HG03175 (cell line): Measurements from ENCODE around the gene CNTRL.
"Not testable (repeated sequence)": the region's sequence is repeated elsewhere in the genome, so short reads cannot be mapped to it uniquely, and the experiment has no call there.

ENCODE experiments used
- ATAC-seq: cut with Tn5 transposase; IDR thresholded peaks from one replicate; pipeline ENCODE4 v1.9.1; 2021; ENCODE audit warnings: mild to moderate bottlenecking, moderate library complexity; ENCODE audit not compliant: unreplicated experiment

CNTRL gene

DNA sequence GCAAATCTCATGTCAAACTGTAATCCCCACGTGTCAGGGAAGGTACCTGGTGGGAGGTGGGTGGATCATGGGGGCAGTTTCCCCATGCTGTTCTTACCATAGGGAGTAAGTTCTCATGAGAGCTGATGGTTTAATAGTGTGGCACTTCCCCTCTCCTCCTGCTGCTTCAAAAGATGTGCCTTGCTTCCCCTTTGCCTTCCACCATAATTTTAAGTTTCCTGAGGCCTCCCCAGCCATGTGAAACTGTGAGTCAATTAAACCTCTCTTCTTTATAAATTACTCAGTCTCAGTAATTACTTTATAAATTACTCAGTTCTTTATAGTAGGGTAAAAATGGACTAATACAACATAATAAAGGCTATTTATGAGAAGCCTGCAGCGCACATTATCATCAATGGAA is 7.1 kb upstream of the CNTRL start:
- ATAC-seq = no peak

DNA sequence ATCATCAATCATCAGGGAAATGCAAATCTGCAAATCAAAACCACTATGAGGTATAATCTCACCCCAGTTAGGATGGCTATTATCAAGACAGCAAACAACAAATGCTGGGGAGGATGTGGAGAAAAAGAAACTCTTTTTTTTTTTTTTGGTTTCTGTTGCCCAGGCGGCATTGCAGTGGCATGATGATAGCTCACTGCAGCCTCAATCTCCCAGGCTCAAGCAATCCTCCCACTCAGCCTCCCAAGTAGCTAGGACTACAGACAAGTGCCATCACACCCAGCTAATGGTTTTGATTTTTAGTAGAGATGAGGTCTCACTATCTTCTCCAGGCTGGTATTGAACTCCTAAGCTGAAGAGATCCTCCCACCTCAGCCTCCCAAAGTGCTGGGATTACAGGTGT is 5.4 kb upstream of the CNTRL start:
- ATAC-seq = no peak

GRCh38 chr9:121071370-121071755 is 3.4 kb upstream of the CNTRL start:
- peak; percentile 12 for ATAC-seq

DNA sequence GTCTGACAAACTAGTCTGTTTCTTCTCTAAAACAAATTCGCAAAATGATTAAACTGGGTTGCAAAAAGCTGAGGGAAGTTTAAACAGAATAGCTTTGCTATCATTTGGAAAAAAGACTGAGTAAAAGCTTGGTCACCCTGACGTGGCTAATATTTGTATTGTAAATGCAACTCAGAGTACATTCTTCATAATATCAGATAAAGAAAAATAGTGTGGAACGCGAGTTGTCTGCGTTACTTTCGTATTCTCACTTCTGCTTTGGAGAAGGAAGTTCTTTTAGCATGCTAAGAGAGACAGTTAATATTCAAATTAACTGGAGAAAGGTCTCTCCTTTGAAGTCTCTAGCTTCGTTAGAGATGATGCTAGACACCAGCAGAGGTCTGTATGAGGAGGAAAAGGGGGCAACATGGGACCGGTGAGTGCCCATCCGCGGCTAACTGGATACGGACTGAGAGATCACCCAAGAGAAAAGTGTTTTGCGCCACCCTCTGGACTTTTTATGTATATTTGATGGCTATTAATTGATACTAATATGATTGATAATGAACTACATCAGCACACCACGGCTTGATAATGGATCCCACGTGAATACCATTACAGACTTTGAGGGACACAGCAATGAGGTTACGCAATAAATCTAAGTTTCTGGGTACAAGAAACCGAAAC is 2.9 kb upstream of the CNTRL start:
- peak; percentile 47 for ATAC-seq

DNA sequence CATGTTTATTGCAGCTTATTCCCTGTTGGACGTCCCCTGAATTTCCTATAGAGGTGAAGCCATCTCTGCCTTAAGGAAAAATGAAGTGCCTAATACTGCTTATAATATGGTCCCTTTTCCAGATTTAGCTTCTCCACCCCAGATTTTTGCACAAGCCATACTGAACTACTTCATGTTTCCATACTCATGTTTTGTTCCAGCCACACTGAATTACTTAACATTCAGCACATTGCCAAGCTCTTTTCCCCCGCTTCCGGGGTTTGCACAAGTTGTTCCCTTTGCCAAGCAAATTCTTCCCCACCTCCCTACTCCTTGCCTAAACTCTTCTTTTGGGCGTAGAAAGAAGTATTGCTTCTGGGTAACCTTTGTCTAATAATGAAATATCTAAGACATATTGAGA is 1.7 kb upstream of the CNTRL start:
- ATAC-seq = no peak

DNA sequence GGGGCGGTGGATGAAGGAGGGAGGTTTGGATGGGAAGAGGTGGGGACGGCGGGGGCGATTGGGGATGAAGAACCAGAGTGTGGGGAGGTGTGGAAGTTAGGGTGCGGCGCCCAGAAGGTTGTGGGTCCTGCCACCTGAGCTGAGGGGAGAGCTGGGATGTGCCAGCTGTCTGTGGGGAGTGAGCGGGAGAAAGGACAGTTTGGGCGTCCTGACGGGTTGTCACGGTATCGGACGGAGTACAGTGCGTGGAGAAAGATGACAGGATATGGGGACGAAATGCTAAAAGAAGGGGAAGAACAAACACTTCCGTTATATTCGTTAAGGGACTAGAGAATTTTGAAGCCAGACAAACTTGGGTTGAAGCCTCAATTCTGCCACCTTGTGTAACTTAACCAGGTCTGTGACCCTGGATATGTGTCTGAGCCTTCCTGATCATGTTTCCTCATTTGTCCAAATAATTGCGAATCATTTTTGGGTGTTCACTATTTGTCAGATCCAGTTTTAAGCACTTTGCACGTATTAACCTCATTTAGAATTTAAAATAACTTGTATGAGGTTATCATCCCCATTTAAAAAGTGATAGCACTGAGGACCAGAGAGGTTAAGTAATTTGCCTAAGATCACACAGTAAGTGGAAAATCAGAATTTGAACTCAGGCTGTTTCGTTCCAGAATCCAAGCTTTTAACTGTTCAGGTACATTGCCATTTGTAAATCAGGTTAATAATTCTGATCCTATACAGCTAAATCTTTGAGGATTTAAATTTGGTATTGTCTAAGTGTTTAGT is 689 bp downstream of the CNTRL start:
- ATAC-seq = no peak

- no peak for ATAC-seq
Measured at GRCh38 chr9:121082075-121082474, 7.3 kb downstream of the CNTRL start.

DNA sequence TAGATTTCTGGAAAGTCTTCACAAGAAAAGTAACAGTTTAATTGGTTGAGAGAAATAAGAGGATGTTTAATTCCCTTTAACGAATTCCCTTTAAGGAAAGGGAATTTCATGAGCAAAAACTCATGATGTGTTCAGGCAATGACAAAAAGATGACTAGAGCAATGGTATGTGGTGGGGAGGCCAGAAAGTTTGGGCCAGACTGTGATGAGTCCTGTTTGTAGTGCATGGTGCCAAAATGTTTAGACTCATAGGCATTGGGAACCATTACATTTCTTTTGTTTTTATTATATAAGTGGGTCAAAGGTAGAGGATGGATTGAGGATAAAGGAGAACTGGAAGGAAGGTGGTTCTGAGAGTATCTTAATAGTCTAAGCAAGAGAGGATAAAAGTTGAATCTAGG is 10.9 kb downstream of the CNTRL start:
- ATAC-seq = no peak

- ATAC-seq = no peak
Measured at GRCh38 chr9:121088576-121088975, 13.8 kb downstream of the CNTRL start.

DNA sequence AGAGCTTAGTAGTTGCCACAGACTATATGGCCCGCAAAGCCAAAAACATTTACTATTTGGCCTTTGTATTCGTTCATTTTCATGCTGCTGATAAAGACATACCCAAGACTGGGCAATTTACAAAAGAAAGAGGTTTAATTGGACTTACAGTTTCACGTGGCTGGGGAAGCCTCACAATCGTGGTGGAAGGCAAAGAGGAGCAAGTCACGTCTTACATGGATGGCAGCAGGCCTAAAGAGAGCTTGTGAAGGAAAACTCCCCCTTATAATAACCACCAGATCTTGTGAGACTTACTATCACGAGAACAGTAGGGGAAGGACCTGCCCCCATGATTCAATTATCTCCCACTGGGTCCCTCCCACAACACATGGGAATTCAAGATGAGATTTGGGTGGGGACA is 16.0 kb downstream of the CNTRL start:
- not testable (repeated sequence) for ATAC-seq

- no peak for ATAC-seq
Measured at GRCh38 chr9:121095057-121095456, 20.3 kb downstream of the CNTRL start.

- no peak for ATAC-seq
Measured at GRCh38 chr9:121098567-121099198, 23.9 kb downstream of the CNTRL start.

- not testable (repeated sequence) for ATAC-seq
Measured at GRCh38 chr9:121104054-121104453, 29.3 kb downstream of the CNTRL start.

DNA sequence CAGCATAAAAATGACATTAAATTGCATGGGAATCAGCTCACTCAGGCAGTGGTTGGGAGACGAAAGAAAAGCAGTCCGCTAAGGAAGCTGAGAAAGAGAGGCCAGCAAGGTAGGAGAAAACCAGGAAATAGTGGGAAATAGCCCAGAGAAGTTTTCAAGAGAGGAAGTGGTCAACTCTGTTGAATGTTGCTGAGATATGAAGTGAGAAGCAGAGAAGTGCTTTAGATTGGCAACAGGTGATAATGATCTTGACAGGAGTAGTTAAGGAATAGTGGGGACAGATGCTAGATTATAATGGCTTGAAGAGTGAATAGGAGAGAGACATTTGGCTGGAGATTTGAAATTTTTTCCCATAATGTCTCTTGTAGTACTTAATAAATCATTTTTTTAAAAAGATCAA is 30.8 kb downstream of the CNTRL start:
- no peak for ATAC-seq

DNA sequence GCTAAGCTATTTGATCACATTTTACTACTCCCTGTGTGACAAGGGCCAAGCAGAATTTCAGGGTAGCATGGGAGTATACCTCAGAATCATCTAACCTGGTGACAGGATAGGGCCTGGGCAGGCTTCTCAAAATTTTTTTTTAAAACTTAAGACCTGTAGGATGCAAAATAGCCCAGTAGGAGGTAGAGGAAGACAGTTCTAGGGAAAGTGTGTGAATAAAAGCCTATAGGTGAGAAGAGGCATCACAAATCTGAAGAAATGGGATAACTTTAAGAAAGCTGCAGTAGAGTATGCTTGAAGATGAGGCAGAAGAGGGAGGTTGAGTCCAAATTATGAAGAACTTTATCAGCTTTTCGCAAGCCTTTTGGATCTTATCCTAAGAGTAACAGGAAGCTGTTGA is 32.3 kb downstream of the CNTRL start:
- no peak for ATAC-seq

DNA sequence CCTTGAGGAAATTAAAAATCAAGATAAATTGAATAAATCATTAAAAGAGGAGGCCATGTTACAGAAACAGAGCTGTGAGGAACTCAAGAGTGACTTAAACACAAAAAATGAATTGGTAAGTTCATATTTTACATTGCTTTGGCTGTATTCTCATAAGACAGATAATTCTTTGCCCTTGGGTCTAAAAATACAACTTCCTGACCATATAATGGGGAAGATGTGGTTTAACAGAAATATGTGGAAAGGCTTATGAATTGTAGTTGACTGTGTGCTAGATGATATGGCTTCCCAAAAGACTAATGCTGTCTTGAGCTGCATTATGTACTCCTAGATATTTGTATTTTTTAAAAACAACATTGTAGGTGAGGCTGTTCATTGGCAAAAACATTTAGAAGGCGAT is 33.1 kb downstream of the CNTRL start:
- ATAC-seq = no peak

- no peak for ATAC-seq
Measured at GRCh38 chr9:121115466-121115865, 40.7 kb downstream of the CNTRL start.

- no peak for ATAC-seq
Measured at GRCh38 chr9:121118266-121118665, 43.5 kb downstream of the CNTRL start.

DNA sequence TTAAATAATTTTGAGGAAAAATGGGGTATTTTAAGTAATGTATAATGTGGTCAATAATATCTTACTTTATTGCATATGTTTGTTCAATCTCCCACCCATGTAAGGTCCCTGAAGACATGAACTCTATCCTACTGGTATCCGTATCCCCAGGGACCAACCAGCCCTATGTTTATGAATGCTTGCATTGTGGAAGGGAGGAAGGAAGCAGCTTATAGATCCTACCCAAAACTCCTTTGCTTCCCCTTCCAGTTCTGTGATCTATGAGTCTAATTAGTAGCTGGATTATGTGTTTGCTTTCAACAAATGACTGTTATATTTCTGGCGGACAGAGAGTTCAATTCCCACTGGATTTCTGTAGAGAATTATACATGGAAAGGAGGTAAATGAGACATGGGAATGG is 45.6 kb downstream of the CNTRL start:
- no peak for ATAC-seq

GRCh38 chr9:121121582-121122087 is 46.9 kb downstream of the CNTRL start:
- ATAC-seq = peak; percentile 100

- no peak for ATAC-seq
Measured at GRCh38 chr9:121122246-121123032, 47.7 kb downstream of the CNTRL start.
